ENCODE data around the gene HYAL2.

The HYAL2 gene

GRCh38 chr3:50347187-50347813 is 24.8 kb upstream of the HYAL2 start:
- H3K36me3 ChIP-seq (replicated peaks in 1 of 2; ENCODE audit: control insufficient read depth in 2 of 2, insufficient read depth in 2 of 2, low read length in 2 of 2), result peaks cover 13 to 16% of the 10 kb centered on the region in 2 donors
- no peak overlapping the region for H3K9ac ChIP-seq (ENCODE audit: low read depth, low read length, poor library complexity)
- no peak overlapping the region for H2BK15ac ChIP-seq (ENCODE audit: low read length)
- H2BK5ac ChIP-seq (ENCODE audit: low read length), result no peak overlapping the region
- H3K27ac ChIP-seq (replicated peaks; ENCODE audit: low read length), result no peak overlapping the region
- H3K4me1 ChIP-seq (ENCODE audit: control insufficient read depth in 2 of 2, insufficient read depth in 1 of 2, low read depth in 1 of 2, low read length in 2 of 2), result peaks cover 13 to 16% of the 10 kb centered on the region in 2 donors
- H3K4me2 ChIP-seq (ENCODE audit: insufficient read depth, low read length, poor library complexity, severe bottlenecking), result no peak overlapping the region
- no peak overlapping the region for H3K23ac ChIP-seq (ENCODE audit: low read depth, low read length, poor library complexity)
- H3K14ac ChIP-seq (ENCODE audit: low read length), result no peak overlapping the region
- no peak overlapping the region for H2BK120ac ChIP-seq (ENCODE audit: low read depth, low read length)
- H2BK12ac ChIP-seq (ENCODE audit: low read length), result no peak overlapping the region
- H2AFZ ChIP-seq (ENCODE audit: low read length), result no peak overlapping the region
- H3K79me1 ChIP-seq (ENCODE audit: low read depth, low read length), result peaks cover 3% of the 10 kb centered on the region
- H3K27me3 ChIP-seq (ENCODE audit: control insufficient read depth in 3 of 3, insufficient read depth in 3 of 3, low read depth in 1 of 3, low read length in 3 of 3), result peaks cover 0 to 37% (median 17%) of the 10 kb centered on the region in 3 experiments
- no peak overlapping the region for H4K8ac ChIP-seq (ENCODE audit: low read depth, low read length)
- no peaks in the 10 kb centered on the region for H3K9me3 ChIP-seq (replicated peaks in 1 of 2; ENCODE audit: control insufficient read depth in 2 of 2, insufficient read depth in 1 of 2, low read depth in 1 of 2, low read length in 2 of 2)
- H3K18ac ChIP-seq (ENCODE audit: low read length), result no peak overlapping the region
- no peak overlapping the region for H3K4ac ChIP-seq (ENCODE audit: low read length)
- H4K91ac ChIP-seq (ENCODE audit: low read depth, low read length, poor library complexity), result no peak overlapping the region
- H3K4me3 ChIP-seq (ENCODE audit: low read length in 2 of 2), result no peak overlapping the region
- WGBS, 2 donors (ENCODE audit: extremely low coverage in 2 of 2, insufficient read length in 2 of 2, insufficient replicate concordance in 1 of 2), result no CpG with 5 or more reads among the region's 14 CpGs
- H2AK5ac ChIP-seq (ENCODE audit: low read depth, low read length), result no peak overlapping the region
- DNase-seq (ENCODE audit: low spot score), result peak; percentile 63

- H3K9ac ChIP-seq (ENCODE audit: low read depth, low read length, poor library complexity), result no peak within 1 kb of the TSS
- H3K36me3 ChIP-seq (replicated peaks in 1 of 2; ENCODE audit: control insufficient read depth in 2 of 2, insufficient read depth in 2 of 2, low read length in 2 of 2), result peaks cover 13 to 16% of the 10 kb centered on the region in 2 donors
- H2AK5ac ChIP-seq (ENCODE audit: low read depth, low read length), result no peak within 1 kb of the TSS
- peak within 1 kb of the TSS; percentile 84 for H3K18ac ChIP-seq (ENCODE audit: low read length)
- peak within 1 kb of the TSS; percentile 21 for H2BK5ac ChIP-seq (ENCODE audit: low read length)
- H3K4ac ChIP-seq (ENCODE audit: low read length), result no peak within 1 kb of the TSS
- H2BK120ac ChIP-seq (ENCODE audit: low read depth, low read length), result no peak within 1 kb of the TSS
- H2BK12ac ChIP-seq (ENCODE audit: low read length), result no peak within 1 kb of the TSS
- H3K9me3 ChIP-seq (replicated peaks in 1 of 2; ENCODE audit: control insufficient read depth in 2 of 2, insufficient read depth in 1 of 2, low read depth in 1 of 2, low read length in 2 of 2), result no peaks in the 10 kb centered on the region
- peak within 1 kb of the TSS; percentile 78 for H2AFZ ChIP-seq (ENCODE audit: low read length)
- H3K4me1 ChIP-seq (ENCODE audit: control insufficient read depth in 2 of 2, insufficient read depth in 1 of 2, low read depth in 1 of 2, low read length in 2 of 2), result peaks cover 7 to 10% of the 10 kb centered on the region in 2 donors
- DNase-seq (ENCODE audit: low spot score), result peak; percentile 68
- H4K91ac ChIP-seq (ENCODE audit: low read depth, low read length, poor library complexity), result no peak within 1 kb of the TSS
- peaks cover 4 to 53% (median 33%) of the 10 kb centered on the region in 3 experiments for H3K27me3 ChIP-seq (ENCODE audit: control insufficient read depth in 3 of 3, insufficient read depth in 3 of 3, low read depth in 1 of 3, low read length in 3 of 3)
- no peak within 1 kb of the TSS for H3K23ac ChIP-seq (ENCODE audit: low read depth, low read length, poor library complexity)
- peak within 1 kb of the TSS; percentile 73 for H3K14ac ChIP-seq (ENCODE audit: low read length)
- peak within 1 kb of the TSS; percentile 15 to 73 for H3K4me3 ChIP-seq (ENCODE audit: low read length in 2 of 2)
- H3K79me1 ChIP-seq (ENCODE audit: low read depth, low read length), result no peaks in the 10 kb centered on the region
- WGBS, 2 donors (ENCODE audit: extremely low coverage in 2 of 2, insufficient read length in 2 of 2, insufficient replicate concordance in 1 of 2), result no CpG with 5 or more reads among the region's 45 CpGs
- H3K4me2 ChIP-seq (ENCODE audit: insufficient read depth, low read length, poor library complexity, severe bottlenecking), result peak within 1 kb of the TSS; percentile 96
- H4K8ac ChIP-seq (ENCODE audit: low read depth, low read length), result no peak within 1 kb of the TSS
- H2BK15ac ChIP-seq (ENCODE audit: low read length), result peak within 1 kb of the TSS; percentile 15
- no peak within 1 kb of the TSS for H3K27ac ChIP-seq (replicated peaks; ENCODE audit: low read length)
Measured at GRCh38 chr3:50345586-50346234, 23.2 kb upstream of the HYAL2 start, which contains the start of gene ZMYND10. Gene ZMYND10, minus strand, starts transcription at chr3:50345732. Its CDS starts 153 bp downstream, at chr3:50345579.

GRCh38 chr3:50345008-50345407 is 22.5 kb upstream of the HYAL2 start:
- Histone ChIP-seq H3K14ac (ENCODE audit: low read length) (no peak overlapping the region), H2AK5ac (ENCODE audit: low read depth, low read length) (no peak overlapping the region), H2BK12ac (ENCODE audit: low read length) (no peak overlapping the region), H3K36me3 (replicated peaks in 1 of 2; ENCODE audit: control insufficient read depth in 2 of 2, insufficient read depth in 2 of 2, low read length in 2 of 2) (peaks cover 13 to 16% of the 10 kb centered on the region in 2 donors), H3K27me3 (ENCODE audit: control insufficient read depth in 3 of 3, insufficient read depth in 3 of 3, low read depth in 1 of 3, low read length in 3 of 3) (peaks cover 11 to 60% (median 40%) of the 10 kb centered on the region in 3 experiments), H3K9me3 (replicated peaks in 1 of 2; ENCODE audit: control insufficient read depth in 2 of 2, insufficient read depth in 1 of 2, low read depth in 1 of 2, low read length in 2 of 2) (peaks cover 0 to 3% of the 10 kb centered on the region in 2 donors), H2BK5ac (ENCODE audit: low read length) (peak overlapping the region; percentile 21), H3K27ac (replicated peaks; ENCODE audit: low read length) (no peak overlapping the region), H2BK120ac (ENCODE audit: low read depth, low read length) (no peak overlapping the region), H2BK15ac (ENCODE audit: low read length) (peak overlapping the region; percentile 15), H2AFZ (ENCODE audit: low read length) (peak overlapping the region; percentile 78), H3K23ac (ENCODE audit: low read depth, low read length, poor library complexity) (no peak overlapping the region), H3K9ac (ENCODE audit: low read depth, low read length, poor library complexity) (no peak overlapping the region), H3K79me1 (ENCODE audit: low read depth, low read length) (no peaks in the 10 kb centered on the region), H3K4me2 (ENCODE audit: insufficient read depth, low read length, poor library complexity, severe bottlenecking) (peak overlapping the region; percentile 96), H4K91ac (ENCODE audit: low read depth, low read length, poor library complexity) (no peak overlapping the region), H3K4me3 (ENCODE audit: low read length in 2 of 2) (no peak overlapping the region), H4K8ac (ENCODE audit: low read depth, low read length) (no peak overlapping the region), H3K4me1 (ENCODE audit: control insufficient read depth in 2 of 2, insufficient read depth in 1 of 2, low read depth in 1 of 2, low read length in 2 of 2) (peaks cover 3 to 10% of the 10 kb centered on the region in 2 donors), H3K18ac (ENCODE audit: low read length) (peak overlapping the region; percentile 84), H3K4ac (ENCODE audit: low read length) (no peak overlapping the region)
- DNase-seq (ENCODE audit: low spot score), result no peak
- WGBS, 2 donors (ENCODE audit: extremely low coverage in 2 of 2, insufficient read length in 2 of 2, insufficient replicate concordance in 1 of 2), result no CpG with 5 or more reads among the region's 8 CpGs
